Measurements from ENCODE around the gene LTBR.
A peak's percentile ranks its signal among the peaks of the same experiment; 100 is the strongest.
"Not testable (repeated sequence)": the region's sequence is repeated elsewhere in the genome, so short reads cannot be mapped to it uniquely, and the experiment has no call there.

Gene LTBR

GRCh38 chr12:6386491-6386890, 2.5 kb downstream of the LTBR start:
- no peak for DNase-seq

- DNase-seq = no peak
These were observed 3.6 kb downstream of the LTBR start for GRCh38 chr12:6387541-6387940.

DNA sequence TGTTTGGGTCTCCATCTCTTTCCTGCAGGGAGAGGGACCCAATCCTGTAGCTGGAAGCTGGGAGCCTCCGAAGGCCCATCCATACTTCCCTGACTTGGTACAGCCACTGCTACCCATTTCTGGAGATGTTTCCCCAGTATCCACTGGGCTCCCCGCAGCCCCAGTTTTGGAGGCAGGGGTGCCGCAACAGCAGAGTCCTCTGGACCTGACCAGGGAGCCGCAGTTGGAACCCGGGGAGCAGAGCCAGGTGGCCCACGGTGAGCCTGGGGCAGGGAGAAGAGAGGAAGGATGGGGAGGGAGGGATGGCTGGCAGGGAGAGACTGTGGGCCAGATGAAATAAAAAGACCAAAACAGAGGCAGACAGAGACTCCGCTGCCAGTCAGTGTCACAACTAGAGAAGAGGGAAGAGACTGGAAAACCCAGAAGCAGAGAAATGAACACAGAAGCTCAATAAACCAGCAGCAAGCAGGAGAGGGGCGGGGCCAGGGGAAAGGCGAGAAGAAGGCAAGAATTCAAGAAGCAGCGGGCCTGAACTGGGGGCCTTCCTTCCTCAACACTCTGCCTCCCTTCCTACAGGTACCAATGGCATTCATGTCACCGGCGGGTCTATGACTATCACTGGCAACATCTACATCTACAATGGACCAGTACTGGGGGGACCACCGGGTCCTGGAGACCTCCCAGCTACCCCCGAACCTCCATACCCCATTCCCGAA, 6.3 kb downstream of the LTBR start:
- DNase-seq = no peak

- no peak for DNase-seq
These were observed 7.1 kb downstream of the LTBR start for GRCh38 chr12:6391013-6391412.

- no peak for DNase-seq
These were observed 8.5 kb downstream of the LTBR start for GRCh38 chr12:6392504-6392903.

GRCh38 chr12:6393109-6393508, 9.1 kb downstream of the LTBR start:
- DNase-seq = no peak

DNA sequence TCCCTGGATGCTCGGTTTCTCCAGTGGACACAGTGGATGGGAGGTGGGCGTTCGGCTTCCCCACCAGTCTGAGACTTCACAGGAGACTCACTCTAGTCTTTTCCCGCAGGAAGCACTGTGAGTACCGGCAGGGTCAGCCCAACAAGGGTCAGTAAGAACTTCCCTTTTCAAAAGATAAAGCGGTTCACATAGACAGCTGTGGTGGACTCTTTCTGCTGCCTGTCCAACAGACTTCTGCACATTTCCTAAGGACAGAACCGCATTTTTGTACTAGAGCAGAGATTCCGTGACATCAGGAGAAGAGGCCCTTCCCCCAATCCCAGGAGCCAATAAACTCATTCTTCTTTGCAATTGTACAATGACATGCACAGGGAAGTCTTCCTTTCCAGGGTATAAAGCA, 10.4 kb downstream of the LTBR start:
- no peak for DNase-seq

GRCh38 chr12:6396031-6396430, 12.1 kb downstream of the LTBR start:
- DNase-seq = no peak

DNA sequence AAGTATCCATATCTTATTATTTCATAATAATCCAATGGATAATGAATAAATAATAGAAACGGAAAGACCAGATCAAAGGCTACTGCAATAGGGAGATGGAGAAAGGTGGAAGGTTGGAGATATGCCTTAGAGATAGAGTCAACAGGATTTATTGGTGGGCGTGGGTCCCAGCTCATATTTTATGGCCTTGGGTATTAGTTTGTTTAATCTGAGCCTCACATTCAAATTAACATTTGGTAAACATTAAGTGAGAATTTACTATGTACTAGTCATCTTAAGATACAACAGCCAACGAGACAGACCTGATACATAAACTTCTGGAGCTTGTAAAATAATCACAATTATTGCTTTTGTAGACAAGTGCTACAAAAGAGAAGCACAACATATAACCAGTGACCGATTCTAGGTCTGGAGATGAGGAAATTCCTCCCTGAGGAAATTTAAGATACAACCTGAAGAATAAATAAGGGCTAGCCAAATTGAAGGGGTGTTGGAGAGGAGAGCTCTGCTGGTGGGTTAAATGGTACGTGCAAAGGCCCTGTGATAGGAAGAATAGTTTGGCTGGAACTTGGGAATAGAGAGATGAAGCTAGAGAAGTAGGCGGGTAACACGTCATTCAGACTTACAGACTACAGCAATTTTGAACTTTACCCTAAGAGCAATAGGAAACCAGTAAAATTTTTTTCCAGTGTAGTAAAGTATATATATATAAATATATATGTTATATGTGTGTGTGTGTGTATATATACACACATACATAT, 16.1 kb downstream of the LTBR start:
- no peak for DNase-seq

DNA sequence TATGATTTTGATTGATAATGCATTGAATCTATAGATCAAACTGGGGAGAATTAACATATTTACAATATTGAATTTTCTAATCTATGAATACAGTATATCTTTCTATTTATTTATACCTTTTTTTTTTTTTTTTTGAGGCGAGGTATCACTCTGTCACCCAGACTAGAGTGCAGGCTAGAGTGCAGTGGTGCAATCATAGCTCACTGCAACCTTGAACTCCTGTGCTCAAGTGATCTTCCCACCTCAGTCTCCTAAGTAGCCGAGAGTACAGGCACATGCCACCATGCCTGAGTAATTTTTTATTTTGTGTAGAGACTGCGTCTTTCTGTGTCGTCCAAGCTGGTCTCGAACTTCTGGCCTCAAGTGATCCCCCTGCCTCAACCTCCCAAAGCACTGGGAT, 20.4 kb downstream of the LTBR start:
- DNase-seq = no peak

DNA sequence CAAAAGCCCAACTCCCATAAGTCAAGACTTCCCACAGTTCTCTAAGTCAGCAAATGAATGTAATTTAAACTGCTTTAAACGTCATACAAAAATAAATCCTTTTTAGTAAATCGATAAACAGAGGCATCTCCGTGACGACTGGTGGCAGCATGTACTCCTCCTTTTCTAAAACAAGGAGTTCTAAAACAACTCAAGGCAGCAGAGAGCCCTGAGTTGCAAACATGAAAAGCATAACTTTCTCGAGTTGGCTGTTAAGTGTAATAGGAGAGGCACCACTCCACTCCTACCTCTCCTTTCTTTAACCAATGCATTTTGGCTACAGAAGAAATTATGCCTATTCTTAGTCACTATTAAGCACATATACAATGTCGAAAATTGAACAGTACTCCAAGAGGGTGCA, 22.0 kb downstream of the LTBR start:
- DNase-seq = no peak

- DNase-seq = no peak
These were observed 23.4 kb downstream of the LTBR start for GRCh38 chr12:6407236-6407954.

- DNase-seq = no peak
These were observed 32.6 kb downstream of the LTBR start for GRCh38 chr12:6416596-6416995.

- DNase-seq = no peak
These were observed 34.8 kb downstream of the LTBR start for GRCh38 chr12:6418796-6419195.

DNA sequence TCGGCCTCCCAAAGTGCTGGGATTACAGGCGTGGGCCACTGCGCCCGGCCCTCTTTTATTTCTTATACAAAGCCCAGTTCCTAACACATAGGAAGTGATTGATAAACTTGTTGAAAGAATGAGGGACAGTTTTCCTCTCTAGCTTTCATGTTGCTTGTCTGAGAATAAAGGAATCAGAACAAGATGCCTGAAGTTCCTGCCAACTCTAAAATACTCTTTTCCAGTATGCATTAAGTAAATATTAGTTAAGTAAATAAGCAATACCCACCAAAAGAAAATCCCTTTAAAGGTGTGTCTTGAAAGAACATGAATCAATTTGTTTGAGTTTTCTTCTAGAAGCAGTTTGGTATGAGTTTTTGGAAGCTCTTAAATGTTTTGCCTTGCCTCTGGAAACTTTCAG, 36.4 kb downstream of the LTBR start:
- no peak for DNase-seq

DNA sequence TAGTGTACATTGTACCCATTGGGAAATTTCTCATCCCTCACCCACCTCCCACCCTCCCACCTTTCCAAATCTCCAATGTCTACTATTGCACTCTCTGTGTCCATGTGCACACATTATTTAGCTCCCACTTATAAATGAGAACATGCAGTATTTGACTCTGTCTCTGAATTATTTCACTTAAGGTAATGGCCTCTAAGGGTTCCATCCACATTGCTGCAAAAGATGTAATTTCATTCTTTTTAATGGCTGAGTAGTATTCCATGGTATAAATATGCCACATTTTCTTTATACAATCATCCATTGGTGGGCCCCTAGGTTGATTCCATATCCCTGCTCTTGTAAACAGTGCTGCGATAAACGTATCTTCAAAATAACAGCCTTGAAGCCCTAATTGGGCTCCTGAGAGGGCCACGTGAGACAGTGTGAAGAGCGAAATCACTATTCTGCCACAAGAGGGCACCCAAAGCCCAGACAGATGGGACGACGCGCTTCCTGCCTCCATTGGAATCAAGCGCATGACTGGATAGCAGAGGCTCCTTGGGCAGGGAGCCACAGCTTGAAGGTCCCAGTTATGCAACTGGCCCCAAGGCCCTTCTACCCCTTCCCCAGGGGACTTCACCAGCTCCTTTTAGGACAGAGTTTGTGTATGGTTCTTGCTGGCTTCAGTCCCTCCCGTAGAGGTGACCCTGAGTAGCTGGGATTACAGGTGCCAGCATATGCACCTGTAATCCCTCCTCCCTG, 39.5 kb downstream of the LTBR start:
- DNase-seq = peak; percentile 66

GRCh38 chr12:6424008-6424347, 40.0 kb downstream of the LTBR start:
- no peak for DNase-seq

DNA sequence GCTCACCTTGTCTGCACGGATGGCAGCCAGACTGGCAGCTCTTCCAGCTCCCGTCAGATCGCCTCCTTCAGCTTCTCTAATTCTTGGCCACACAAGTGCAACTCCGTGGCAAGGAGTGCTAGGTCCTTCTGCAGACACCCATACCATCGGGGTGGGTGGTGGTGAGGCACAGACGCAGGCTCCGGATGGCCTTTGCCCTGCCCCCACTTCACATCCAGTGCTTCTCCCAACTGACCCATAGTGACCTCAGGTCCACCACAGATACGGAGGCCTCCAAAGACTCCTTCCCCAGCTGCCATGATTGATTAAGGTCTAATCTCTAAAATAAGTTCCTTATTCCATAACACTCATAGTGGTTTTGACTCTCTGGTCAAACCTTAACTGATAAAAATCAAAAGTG, 40.9 kb downstream of the LTBR start:
- DNase-seq = no peak

DNA sequence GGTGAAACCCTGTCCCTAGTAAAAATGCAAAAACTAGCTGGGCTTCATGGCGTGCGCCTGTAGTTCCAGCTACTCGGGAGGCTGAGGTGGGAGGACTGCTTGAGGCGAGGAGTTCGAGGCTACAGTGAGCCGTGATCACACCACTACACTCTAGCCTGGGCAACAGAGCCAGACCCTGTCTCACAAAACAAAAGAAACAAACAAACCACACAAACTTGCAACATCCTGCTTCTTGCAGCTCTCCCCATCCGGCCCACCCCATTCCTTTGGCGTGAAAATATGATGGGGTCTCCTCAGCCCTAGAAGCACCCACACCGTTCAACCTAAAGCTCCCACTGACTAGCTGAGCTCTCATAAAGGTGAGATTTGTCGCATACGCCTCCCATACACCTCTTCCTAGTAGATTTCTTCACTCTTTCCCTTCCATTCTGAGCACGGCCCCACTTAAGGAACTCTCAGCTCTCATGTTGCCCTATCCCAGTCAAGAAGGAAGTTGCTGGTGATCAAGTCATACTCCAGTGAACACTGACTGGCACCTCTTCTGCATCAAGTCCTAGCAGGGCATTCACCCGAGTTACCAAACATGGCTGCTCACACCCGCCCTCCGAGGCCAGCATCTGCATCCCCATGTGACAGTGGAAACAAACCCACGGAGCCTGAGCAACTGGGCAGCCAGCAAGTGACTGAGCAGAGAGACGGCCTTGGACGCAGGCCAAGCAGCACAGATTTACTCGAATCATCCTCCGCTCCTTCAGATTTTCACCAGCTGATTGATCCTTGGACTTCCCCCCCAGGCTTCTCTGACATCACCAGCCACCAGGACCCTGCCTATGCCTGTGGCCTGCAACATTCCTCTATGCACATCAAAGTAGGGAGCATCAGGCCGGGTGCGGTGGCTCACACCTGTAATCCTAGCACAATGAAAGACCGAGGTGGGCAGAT, 41.9 kb downstream of the LTBR start:
- no peak for DNase-seq

GRCh38 chr12:6426882-6427671, 43.1 kb downstream of the LTBR start:
- peak; percentile 92 for DNase-seq

DNA sequence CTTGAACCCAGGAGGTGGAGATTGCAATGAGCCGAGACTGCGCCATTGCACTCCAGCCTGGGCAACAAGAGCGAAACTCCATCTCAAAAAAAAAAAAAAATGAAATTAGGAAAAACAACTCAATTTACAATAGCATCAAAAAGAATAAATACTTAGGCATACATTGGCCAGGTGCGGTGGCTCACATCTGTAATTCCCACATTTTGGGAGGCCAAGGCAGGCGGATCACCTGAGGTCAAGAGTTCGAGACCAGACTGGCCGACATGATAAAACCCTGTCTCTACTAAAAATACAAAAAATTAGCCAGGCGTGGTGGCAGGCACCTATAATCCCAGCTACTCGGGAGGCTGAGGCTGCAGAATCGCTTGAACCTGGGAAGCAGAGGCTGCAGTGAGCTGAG, 43.8 kb downstream of the LTBR start:
- DNase-seq = not testable (repeated sequence)
